H1 (cell line): ENCODE measurements around the gene EVA1B. TPM values are rescaled to one million over a fixed set of nuclear protein-coding genes. Genes with fewer than 3 reads are reported as not detected.

Experiments
- CBX8 ChIP-seq: fragments of 300-800, 300-1000 bp; sonication (generic); IDR thresholded peaks from 2 replicates; pipeline ENCODE4 v1.7.1; 2016; ENCODE audit warnings: low read depth, low read length, borderline replicate concordance
- CHD1 ChIP-seq: IDR thresholded peaks from 2 replicates; pipeline ENCODE4 v1.6.1; 2012; ENCODE audit warnings: low read depth, low read length, improper control_type of control experiment
- EZH2 ChIP-seq: fragments of 200-600 bp; sonication (generic); IDR thresholded peaks from 2 replicates; pipeline ENCODE4 v1.7.1; 2012; ENCODE audit warnings: low read depth, mild to moderate bottlenecking, moderate library complexity, low read length, inconsistent platforms; ENCODE audit not compliant: severe bottlenecking
- GABPA ChIP-seq: IDR thresholded peaks from 2 replicates; pipeline ENCODE4 v1.6.1; 2011; ENCODE audit warnings: mild to moderate bottlenecking, low read length, moderate library complexity, borderline replicate concordance; ENCODE audit not compliant: insufficient read depth
- HDAC2 ChIP-seq, 2 experiments: fragments of 300-600 bp in 1 of 2; sonication (generic) in 1 of 2; IDR thresholded peaks; 2 replicates each; pipeline ENCODE4 v1.6.1; 2011 to 2012; ENCODE audit warnings: low read depth in 2 of 2, low read length in 2 of 2, mild to moderate bottlenecking in 2 of 2, moderate library complexity in 2 of 2, borderline replicate concordance in 1 of 2, inconsistent platforms in 1 of 2
- NRF1 ChIP-seq: IDR thresholded peaks from 2 replicates; pipeline ENCODE4 v1.6.1; 2011; ENCODE audit warnings: mild to moderate bottlenecking, low read depth, low read length, improper control_type of control experiment
- SIX5 ChIP-seq: IDR thresholded peaks from 2 replicates; pipeline ENCODE4 v1.6.1; 2011; ENCODE audit warnings: mild to moderate bottlenecking, low read depth, low read length
- SRF ChIP-seq: IDR thresholded peaks from 2 replicates; pipeline ENCODE4 v1.6.1; 2011; ENCODE audit warnings: mild to moderate bottlenecking, low read depth, low read length, moderate library complexity
- TBP ChIP-seq: IDR thresholded peaks from 2 replicates; pipeline ENCODE4 v1.6.1; 2011; ENCODE audit warnings: low read depth, low read length, improper control_type of control experiment
- polyA plus RNA-seq, 7 experiments: library from polyadenylated mRNA; depleted of rRNA in 3 of 7; stranded (reverse) in 5 of 7; unstranded in 2 of 7; fragments of >200 nt in 5 of 7; fragments of 200-250 nt in 2 of 7; gene quantifications; 1 replicate in 5 of 7; 2 replicates in 1 of 7; 4 replicates in 1 of 7; pipeline versions ENCODE4 v1.2.1 to v1.2.3, GENCODE V29; 2011 to 2013; ENCODE audit warnings: missing spikeins in 2 of 7, mixed read lengths in 2 of 7
- total RNA-seq: library from RNA; stranded (reverse); fragmentation: NEBNext Ultra II Directional; extraction: Animal tissue kit (Norgen Biotek cat#: 25700); gene quantifications from 2 replicates; pipeline ENCODE4 v1.2.1, GENCODE V29; 2021
- TF ChIP-seq, protein P1 (sequence below): fragments of 300-600 bp; sonication (generic); IDR thresholded peaks from 2 replicates; pipeline ENCODE4 v1.7.1; 2012; ENCODE audit warnings: low read length, moderate library complexity, mild to moderate bottlenecking, inconsistent platforms; ENCODE audit not compliant: insufficient replicate concordance

EVA1B gene
- total and polyA plus RNA-seq, 2 of the 8 experiments (the other 6 are each of a cell fraction or from before 2014, with no cell fraction given), result 10.0 to 19.9 TPM

DNA sequence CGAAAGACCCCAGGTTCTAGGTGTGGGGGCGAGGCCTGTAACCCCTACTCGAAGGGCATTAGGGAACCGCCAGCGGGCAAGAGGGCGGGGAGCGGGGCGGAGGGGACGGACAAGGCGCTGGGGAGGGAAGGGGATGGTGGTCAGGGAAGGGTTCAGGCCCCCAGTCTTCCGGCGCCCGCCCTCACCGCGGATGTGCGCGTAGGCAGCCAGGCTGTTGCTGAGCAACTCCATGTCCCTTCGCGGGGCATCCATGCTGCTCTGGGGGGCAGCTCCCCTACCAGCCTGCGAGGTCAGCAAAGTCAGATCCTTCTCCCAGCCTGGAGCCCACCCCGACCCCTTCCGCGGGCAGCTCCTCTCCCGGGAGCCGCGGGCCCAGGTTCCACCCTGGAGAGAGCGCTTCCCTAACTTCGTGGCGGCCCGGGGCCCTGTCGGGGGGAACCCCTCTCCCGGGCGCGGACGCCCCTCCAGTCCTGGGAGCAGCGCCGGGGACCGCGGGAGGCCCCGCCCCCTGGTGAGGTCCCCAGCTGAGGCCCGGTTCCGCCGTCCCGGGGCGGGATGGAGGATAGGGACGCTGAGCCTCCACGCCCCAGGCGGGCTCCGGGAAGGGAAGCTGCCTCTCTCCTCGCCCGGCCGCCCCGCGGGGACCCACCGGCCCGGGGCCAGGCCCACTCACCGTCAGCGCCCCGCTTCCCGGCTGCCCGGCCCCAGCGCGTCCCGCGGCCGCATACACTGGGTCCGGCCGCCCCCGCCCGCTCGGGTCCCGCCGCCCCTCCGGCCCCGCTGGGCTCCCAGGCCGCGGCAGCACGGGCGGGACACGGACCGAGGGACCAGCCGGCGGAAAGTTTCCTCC lies 434 bp downstream of the EVA1B start (continued):
- TF ChIP-seq, protein P1, sequence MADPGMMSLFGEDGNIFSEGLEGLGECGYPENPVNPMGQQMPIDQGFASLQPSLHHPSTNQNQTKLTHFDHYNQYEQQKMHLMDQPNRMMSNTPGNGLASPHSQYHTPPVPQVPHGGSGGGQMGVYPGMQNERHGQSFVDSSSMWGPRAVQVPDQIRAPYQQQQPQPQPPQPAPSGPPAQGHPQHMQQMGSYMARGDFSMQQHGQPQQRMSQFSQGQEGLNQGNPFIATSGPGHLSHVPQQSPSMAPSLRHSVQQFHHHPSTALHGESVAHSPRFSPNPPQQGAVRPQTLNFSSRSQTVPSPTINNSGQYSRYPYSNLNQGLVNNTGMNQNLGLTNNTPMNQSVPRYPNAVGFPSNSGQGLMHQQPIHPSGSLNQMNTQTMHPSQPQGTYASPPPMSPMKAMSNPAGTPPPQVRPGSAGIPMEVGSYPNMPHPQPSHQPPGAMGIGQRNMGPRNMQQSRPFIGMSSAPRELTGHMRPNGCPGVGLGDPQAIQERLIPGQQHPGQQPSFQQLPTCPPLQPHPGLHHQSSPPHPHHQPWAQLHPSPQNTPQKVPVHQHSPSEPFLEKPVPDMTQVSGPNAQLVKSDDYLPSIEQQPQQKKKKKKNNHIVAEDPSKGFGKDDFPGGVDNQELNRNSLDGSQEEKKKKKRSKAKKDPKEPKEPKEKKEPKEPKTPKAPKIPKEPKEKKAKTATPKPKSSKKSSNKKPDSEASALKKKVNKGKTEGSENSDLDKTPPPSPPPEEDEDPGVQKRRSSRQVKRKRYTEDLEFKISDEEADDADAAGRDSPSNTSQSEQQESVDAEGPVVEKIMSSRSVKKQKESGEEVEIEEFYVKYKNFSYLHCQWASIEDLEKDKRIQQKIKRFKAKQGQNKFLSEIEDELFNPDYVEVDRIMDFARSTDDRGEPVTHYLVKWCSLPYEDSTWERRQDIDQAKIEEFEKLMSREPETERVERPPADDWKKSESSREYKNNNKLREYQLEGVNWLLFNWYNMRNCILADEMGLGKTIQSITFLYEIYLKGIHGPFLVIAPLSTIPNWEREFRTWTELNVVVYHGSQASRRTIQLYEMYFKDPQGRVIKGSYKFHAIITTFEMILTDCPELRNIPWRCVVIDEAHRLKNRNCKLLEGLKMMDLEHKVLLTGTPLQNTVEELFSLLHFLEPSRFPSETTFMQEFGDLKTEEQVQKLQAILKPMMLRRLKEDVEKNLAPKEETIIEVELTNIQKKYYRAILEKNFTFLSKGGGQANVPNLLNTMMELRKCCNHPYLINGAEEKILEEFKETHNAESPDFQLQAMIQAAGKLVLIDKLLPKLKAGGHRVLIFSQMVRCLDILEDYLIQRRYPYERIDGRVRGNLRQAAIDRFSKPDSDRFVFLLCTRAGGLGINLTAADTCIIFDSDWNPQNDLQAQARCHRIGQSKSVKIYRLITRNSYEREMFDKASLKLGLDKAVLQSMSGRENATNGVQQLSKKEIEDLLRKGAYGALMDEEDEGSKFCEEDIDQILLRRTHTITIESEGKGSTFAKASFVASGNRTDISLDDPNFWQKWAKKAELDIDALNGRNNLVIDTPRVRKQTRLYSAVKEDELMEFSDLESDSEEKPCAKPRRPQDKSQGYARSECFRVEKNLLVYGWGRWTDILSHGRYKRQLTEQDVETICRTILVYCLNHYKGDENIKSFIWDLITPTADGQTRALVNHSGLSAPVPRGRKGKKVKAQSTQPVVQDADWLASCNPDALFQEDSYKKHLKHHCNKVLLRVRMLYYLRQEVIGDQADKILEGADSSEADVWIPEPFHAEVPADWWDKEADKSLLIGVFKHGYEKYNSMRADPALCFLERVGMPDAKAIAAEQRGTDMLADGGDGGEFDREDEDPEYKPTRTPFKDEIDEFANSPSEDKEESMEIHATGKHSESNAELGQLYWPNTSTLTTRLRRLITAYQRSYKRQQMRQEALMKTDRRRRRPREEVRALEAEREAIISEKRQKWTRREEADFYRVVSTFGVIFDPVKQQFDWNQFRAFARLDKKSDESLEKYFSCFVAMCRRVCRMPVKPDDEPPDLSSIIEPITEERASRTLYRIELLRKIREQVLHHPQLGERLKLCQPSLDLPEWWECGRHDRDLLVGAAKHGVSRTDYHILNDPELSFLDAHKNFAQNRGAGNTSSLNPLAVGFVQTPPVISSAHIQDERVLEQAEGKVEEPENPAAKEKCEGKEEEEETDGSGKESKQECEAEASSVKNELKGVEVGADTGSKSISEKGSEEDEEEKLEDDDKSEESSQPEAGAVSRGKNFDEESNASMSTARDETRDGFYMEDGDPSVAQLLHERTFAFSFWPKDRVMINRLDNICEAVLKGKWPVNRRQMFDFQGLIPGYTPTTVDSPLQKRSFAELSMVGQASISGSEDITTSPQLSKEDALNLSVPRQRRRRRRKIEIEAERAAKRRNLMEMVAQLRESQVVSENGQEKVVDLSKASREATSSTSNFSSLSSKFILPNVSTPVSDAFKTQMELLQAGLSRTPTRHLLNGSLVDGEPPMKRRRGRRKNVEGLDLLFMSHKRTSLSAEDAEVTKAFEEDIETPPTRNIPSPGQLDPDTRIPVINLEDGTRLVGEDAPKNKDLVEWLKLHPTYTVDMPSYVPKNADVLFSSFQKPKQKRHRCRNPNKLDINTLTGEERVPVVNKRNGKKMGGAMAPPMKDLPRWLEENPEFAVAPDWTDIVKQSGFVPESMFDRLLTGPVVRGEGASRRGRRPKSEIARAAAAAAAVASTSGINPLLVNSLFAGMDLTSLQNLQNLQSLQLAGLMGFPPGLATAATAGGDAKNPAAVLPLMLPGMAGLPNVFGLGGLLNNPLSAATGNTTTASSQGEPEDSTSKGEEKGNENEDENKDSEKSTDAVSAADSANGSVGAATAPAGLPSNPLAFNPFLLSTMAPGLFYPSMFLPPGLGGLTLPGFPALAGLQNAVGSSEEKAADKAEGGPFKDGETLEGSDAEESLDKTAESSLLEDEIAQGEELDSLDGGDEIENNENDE, result no peak
- no peak for TF ChIP-seq HDAC2 (IDR thresholded peaks at IDR 0.05; ENCODE audit: borderline replicate concordance in 1 of 2, low read depth in 2 of 2, low read length in 2 of 2)
- no peak for TF ChIP-seq SRF
- no peak for TF ChIP-seq CHD1
- TF ChIP-seq GABPA, result no peak
- TF ChIP-seq CBX8, result no peak
- no peak for TF ChIP-seq TBP
- TF ChIP-seq NRF1, result no peak
- no peak for TF ChIP-seq SIX5
- peak; percentile 7 for TF ChIP-seq EZH2
